ENCODE results near the gene OPRM1. TPM values are rescaled to one million over a fixed set of nuclear protein-coding genes. Genes with fewer than 3 reads are reported as not detected.

OPRM1 gene
- total RNA-seq, 4 donors from 2014 or later = 0.40 to 1.2 (median 0.88) TPM

DNA sequence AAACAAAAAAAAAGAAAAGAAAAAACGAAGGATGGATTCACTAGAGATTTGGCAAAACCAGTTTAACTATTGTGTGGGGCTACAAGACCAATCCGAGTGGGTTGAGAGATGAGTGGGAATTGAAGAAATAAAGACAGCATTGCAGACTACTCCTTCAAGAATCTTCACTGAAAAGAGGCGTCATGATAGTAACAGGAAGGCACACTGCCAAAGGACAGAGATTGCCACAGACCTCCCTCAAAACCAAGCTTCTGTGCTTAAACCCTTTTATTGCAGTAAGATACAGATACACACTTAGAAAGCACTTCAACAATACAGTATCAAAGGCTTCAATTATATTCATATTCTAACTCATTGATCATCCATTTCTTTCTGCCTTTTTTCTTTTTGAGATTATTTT lies 213.6 kb downstream of the OPRM1 start:
- no peak overlapping the region for H3K4me3 ChIP-seq
- DNase-seq (ENCODE audit: extremely low spot score) = no peak
- peaks cover 0 to 9% (median 0%) of the 10 kb centered on the region in 4 donors for H3K9me3 ChIP-seq
- WGBS = 63% methylated on average over 3 of the region's 3 CpGs
- H3K27ac ChIP-seq (replicated peaks in 1 of 4) = no peak overlapping the region
- H3K4me1 ChIP-seq = peaks cover 0 to 2% (median 0%) of the 10 kb centered on the region in 4 donors
- TF ChIP-seq POLR2AphosphoS5 (IDR thresholded peaks at IDR 0.05) (no peak), CTCF (IDR thresholded peaks at IDR 0.05) (no peak)
- no peaks in the 10 kb centered on the region for H3K36me3 ChIP-seq
- intact Hi-C loops (cut with DNase I) = no loop called here
- H3K27me3 ChIP-seq = no peaks in the 10 kb centered on the region

DNA sequence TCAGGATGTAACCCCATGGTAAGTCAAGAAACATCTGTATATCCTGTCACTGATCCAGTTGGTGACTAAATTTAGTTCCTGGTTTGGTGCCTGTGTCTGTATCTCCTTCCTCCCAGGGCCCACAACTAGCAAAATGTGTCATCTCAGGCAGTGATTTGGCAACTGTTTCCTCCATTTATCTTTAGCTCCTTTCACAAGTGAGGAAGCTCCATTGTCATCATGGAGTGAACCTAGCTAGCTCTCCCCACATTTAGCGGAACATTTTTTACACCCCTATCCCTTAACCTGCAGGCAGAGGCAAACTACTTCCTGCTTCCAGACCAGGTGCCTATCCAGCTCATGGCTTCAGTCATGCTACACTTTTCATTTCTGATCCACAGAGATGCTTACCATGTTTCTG lies 218.0 kb downstream of the OPRM1 start:
- H3K9me3 ChIP-seq = peaks cover 0 to 9% (median 0%) of the 10 kb centered on the region in 4 donors
- intact Hi-C loops (cut with DNase I) = no loop called here
- no peak for DNase-seq (ENCODE audit: extremely low spot score)
- H3K36me3 ChIP-seq = no peaks in the 10 kb centered on the region
- no peaks in the 10 kb centered on the region for H3K27me3 ChIP-seq
- H3K27ac ChIP-seq (replicated peaks in 1 of 4) = no peak overlapping the region
- 74% methylated on average over 1 of the region's 1 CpG for WGBS
- H3K4me1 ChIP-seq = peaks cover 0 to 2% (median 0%) of the 10 kb centered on the region in 4 donors
- TF ChIP-seq CTCF (IDR thresholded peaks at IDR 0.05) (no peak), POLR2A (IDR thresholded peaks at IDR 0.05; ENCODE audit: low read depth) (no peak), POLR2AphosphoS5 (IDR thresholded peaks at IDR 0.05) (no peak), EP300 (IDR thresholded peaks at IDR 0.05) (no peak)
- H3K4me3 ChIP-seq = no peak overlapping the region

- WGBS = 82% methylated on average over 4 of the region's 4 CpGs
- TF ChIP-seq EP300 (IDR thresholded peaks at IDR 0.05) (no peak), POLR2AphosphoS5 (IDR thresholded peaks at IDR 0.05) (no peak), CTCF (IDR thresholded peaks at IDR 0.05) (no peak), POLR2A (IDR thresholded peaks at IDR 0.05; ENCODE audit: low read depth) (no peak)
- DNase-seq (ENCODE audit: extremely low spot score) = no peak
Observed at GRCh38 chr6:154258064-154258757, 219.2 kb downstream of the OPRM1 start.

GRCh38 chr6:154261688-154262397 lies 222.8 kb downstream of the OPRM1 start:
- Histone ChIP-seq H3K4me1 (peaks cover 0 to 2% (median 0%) of the 10 kb centered on the region in 4 donors), H3K9me3 (no peaks in the 10 kb centered on the region), H3K36me3 (no peaks in the 10 kb centered on the region), H3K27ac (replicated peaks in 1 of 4) (no peak overlapping the region), H3K27me3 (no peaks in the 10 kb centered on the region), H3K4me3 (no peak overlapping the region)
- TF ChIP-seq POLR2A (IDR thresholded peaks at IDR 0.05; ENCODE audit: low read depth) = no peak
- TF ChIP-seq POLR2AphosphoS5 (IDR thresholded peaks at IDR 0.05) = no peak
- intact Hi-C loops (cut with DNase I) = no loop called here
- no peak for DNase-seq (ENCODE audit: extremely low spot score)
- 85% methylated on average over 7 of the region's 7 CpGs for WGBS

More at GRCh38 chr6:154258064-154258757, 219.2 kb downstream of the OPRM1 start:
- intact Hi-C loops (cut with DNase I) = no loop called here
- H3K9me3 ChIP-seq = peaks cover 0 to 9% (median 0%) of the 10 kb centered on the region in 4 donors
- H3K36me3 ChIP-seq = no peaks in the 10 kb centered on the region
- H3K4me1 ChIP-seq = peaks cover 0 to 2% (median 0%) of the 10 kb centered on the region in 4 donors
- H3K27ac ChIP-seq (replicated peaks in 1 of 4) = no peak overlapping the region
- H3K27me3 ChIP-seq = no peaks in the 10 kb centered on the region
- H3K4me3 ChIP-seq = no peak overlapping the region

DNA sequence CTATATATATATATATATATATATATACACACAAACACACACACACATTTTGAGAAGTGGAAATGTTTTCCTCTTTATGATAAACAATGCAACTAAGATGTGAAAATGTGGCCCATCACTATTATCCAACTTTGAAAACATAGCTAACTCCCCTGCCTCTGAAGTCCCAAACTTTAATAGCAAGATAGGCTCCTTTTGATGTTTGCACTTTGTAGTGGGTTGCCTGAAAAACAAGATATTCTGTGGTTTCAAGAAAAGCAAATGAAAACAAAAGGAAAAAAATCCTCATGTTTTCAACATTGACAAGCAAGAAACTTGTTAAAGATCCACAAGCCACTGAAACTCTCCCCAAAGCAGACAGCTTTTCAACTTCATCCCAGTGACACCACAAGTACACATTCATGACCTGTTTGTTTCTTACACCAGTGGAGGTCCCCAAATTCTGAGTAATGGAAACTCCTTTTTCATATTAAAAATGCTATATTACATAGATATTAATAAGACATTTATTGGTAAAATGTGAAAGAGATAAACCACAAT lies 227.6 kb downstream of the OPRM1 start:
- Histone ChIP-seq H3K4me3 (no peak overlapping the region), H3K9me3 (no peaks in the 10 kb centered on the region), H3K27me3 (no peaks in the 10 kb centered on the region), H3K36me3 (no peaks in the 10 kb centered on the region), H3K27ac (replicated peaks in 1 of 4) (no peak overlapping the region), H3K4me1 (no peaks in the 10 kb centered on the region)
- TF ChIP-seq POLR2A (IDR thresholded peaks at IDR 0.05; ENCODE audit: low read depth) (no peak), EP300 (IDR thresholded peaks at IDR 0.05) (no peak), CTCF (IDR thresholded peaks at IDR 0.05) (no peak), POLR2AphosphoS5 (IDR thresholded peaks at IDR 0.05) (no peak)
- no peak for DNase-seq (ENCODE audit: extremely low spot score)
- intact Hi-C loops (cut with DNase I) = no loop called here

All from esophagus muscularis mucosa (tissue), 4 donors.